HepG2 (cell line): Measurements from ENCODE around the gene RHOG. TPM values are rescaled to one million over a fixed set of nuclear protein-coding genes. Genes with fewer than 3 reads are reported as not detected.

Experiments used
- ATAC-seq: fragments of 200-7000 bp; cut with Tn5 transposase; 3 replicates; pipeline ENCODE4 v1.9.1; 2020; ENCODE audit warnings: mild to moderate bottlenecking, moderate library complexity
- BruUV-seq: library from RNA; stranded (reverse); fragments of 400-500 nt; replicated peaks from 2 replicates; lab custom pipeline; 2021; lab: Mats Ljungman, UMichigan
- CTCF ChIA-PET: fragments of 300-600 bp; formaldehyde crosslinking; extraction: SDS; loops from one replicate; lab custom pipeline; 2021; ENCODE audit warnings: low total read pairs, inconsistent platforms, low intra/inter-chr PET ratio; lab: Yijun Ruan, JAX
- POLR2A ChIA-PET: fragments of 350-600 bp; sonication (Branson Sonifier 250); formaldehyde crosslinking; loops from one replicate; lab custom pipeline; 2020; ENCODE audit warnings: antibody characterized with exemption, inconsistent platforms; lab: Yijun Ruan, JAX
- DNase-seq: peaks from one replicate; pipeline ENCODE4 v3.0.0-alpha.2; 2015; ENCODE audit warnings: low spot score
- FAIRE-seq: peaks from 3 replicates; lab custom pipeline; 2011; peaks lifted over from hg19 to GRCh38; lab: Jason Lieb, UNC
- H2AFZ ChIP-seq: one replicate; pipeline ENCODE4 v1.6.1; 2011; ENCODE audit warnings: low read length, inconsistent platforms
- H3K27ac ChIP-seq: fragments of 300-600 bp; 3 replicates; pipeline ENCODE4 v1.8.0; 2011; ENCODE audit warnings: mixed run types, mild to moderate bottlenecking, mixed read lengths, low read length, inconsistent platforms; ENCODE audit not compliant: insufficient read depth; ENCODE audit errors: extremely low read length
- H3K27me3 ChIP-seq, 2 experiments: fragments of 200-600 bp in 1 of 2; 2 replicates in 1 of 2; 3 replicates in 1 of 2; pipeline versions ENCODE4 v1.6.0 to v1.8.0; 2011; ENCODE audit warnings: low read length in 2 of 2, mild to moderate bottlenecking in 2 of 2, moderate library complexity in 2 of 2, inconsistent platforms in 1 of 2; ENCODE audit not compliant: insufficient read depth in 2 of 2, control insufficient read depth in 1 of 2
- H3K36me3 ChIP-seq, 2 experiments: fragments of 200-600 bp in 1 of 2; replicated peaks in 1 of 2; 2 replicates in 1 of 2; 3 replicates in 1 of 2; pipeline versions ENCODE4 v1.5.1 to v1.8.0; 2011; ENCODE audit warnings: low read length in 2 of 2, inconsistent platforms in 1 of 2; ENCODE audit not compliant: insufficient read depth in 2 of 2, control insufficient read depth in 1 of 2
- H3K4me1 ChIP-seq: 2 replicates; pipeline ENCODE4 v1.5.1; 2012; ENCODE audit warnings: low read length, inconsistent platforms; ENCODE audit not compliant: insufficient read depth
- H3K4me2 ChIP-seq: 2 replicates; pipeline ENCODE4 v1.6.0; 2011; ENCODE audit warnings: low read depth, low read length, inconsistent platforms
- H3K4me3 ChIP-seq, 3 experiments: fragments of 200-600 bp in 1 of 3; sonication (generic), shearing (Covaris generic) in 1 of 3; replicated peaks in 1 of 3; 2 replicates each; pipeline ENCODE4 v1.5.1; 2011 to 2016; ENCODE audit warnings: low read length in 3 of 3, inconsistent platforms in 2 of 3, low read depth in 2 of 3, mild to moderate bottlenecking in 2 of 3, control low read depth in 1 of 3, mixed read lengths in 1 of 3; ENCODE audit not compliant: insufficient read depth in 1 of 3
- H3K79me2 ChIP-seq: one replicate; pipeline ENCODE4 v1.6.1; 2011; ENCODE audit warnings: low read length, inconsistent platforms; ENCODE audit not compliant: insufficient read depth
- H3K9ac ChIP-seq: 2 replicates; pipeline ENCODE4 v1.6.0; 2011; ENCODE audit warnings: mild to moderate bottlenecking, low read depth, low read length, inconsistent platforms; ENCODE audit not compliant: insufficient read depth
- H3K9me3 ChIP-seq: 2 replicates; pipeline ENCODE4 v1.5.1; 2012; ENCODE audit warnings: mild to moderate bottlenecking, low read length
- H4K20me1 ChIP-seq: 2 replicates; pipeline ENCODE4 v1.6.0; 2011; ENCODE audit warnings: inconsistent platforms, mild to moderate bottlenecking, low read length, moderate library complexity; ENCODE audit not compliant: insufficient read depth
- ELF3 ChIP-seq: IDR thresholded peaks from 2 replicates; pipeline ENCODE4 v1.6.1; 2016; ENCODE audit warnings: missing genetic modification reagents, missing compliant biosample characterization
- FOSL2 ChIP-seq: sonication (generic); formaldehyde crosslinking; IDR thresholded peaks from 2 replicates; pipeline ENCODE4 v1.4.0; 2020; ENCODE audit warnings: missing genetic modification reagents
- FOXA3 ChIP-seq: IDR thresholded peaks from 2 replicates; pipeline ENCODE4 v1.6.1; 2016; ENCODE audit warnings: missing genetic modification reagents, missing compliant biosample characterization
- MBNL3 ChIP-seq: fragments of 250-450 bp; sonication (Bioruptor Pico); conservative IDR thresholded peaks from 2 replicates; pipeline ENCODE4 v1.8.0; 2022; ENCODE audit warnings: mild to moderate bottlenecking, inconsistent platforms
- MYC ChIP-seq: sonication (generic); formaldehyde crosslinking; IDR thresholded peaks from 2 replicates; pipeline ENCODE4 v1.9.0; 2021; ENCODE audit warnings: missing genetic modification reagents, borderline replicate concordance
- NFRKB ChIP-seq: fragments of 450-650 bp; IDR thresholded peaks from 2 replicates; pipeline ENCODE4 v1.6.1; 2017
- RARG ChIP-seq: sonication (generic); formaldehyde crosslinking; IDR thresholded peaks from 2 replicates; pipeline ENCODE4 v1.4.0; 2020; ENCODE audit warnings: low read depth, mild to moderate bottlenecking, missing genetic modification reagents
- SIX1 ChIP-seq: sonication (generic); formaldehyde crosslinking; IDR thresholded peaks from 2 replicates; pipeline ENCODE4 v1.4.0; 2020; ENCODE audit warnings: missing genetic modification reagents, borderline replicate concordance
- SMARCC2 ChIP-seq: fragments of 450-650 bp; IDR thresholded peaks from 2 replicates; pipeline ENCODE4 v1.6.1; 2017; ENCODE audit warnings: antibody characterized with exemption, mild to moderate bottlenecking
- ZFP62 ChIP-seq: sonication (generic); formaldehyde crosslinking; IDR thresholded peaks from 2 replicates; pipeline ENCODE4 v1.4.0; 2020; ENCODE audit warnings: missing genetic modification reagents
- ZFX ChIP-seq: sonication (generic); formaldehyde crosslinking; IDR thresholded peaks from 2 replicates; pipeline ENCODE4 v1.4.0; 2020; ENCODE audit warnings: mild to moderate bottlenecking, low read depth, missing genetic modification reagents, moderate library complexity
- ZNF292 ChIP-seq: sonication (generic); formaldehyde crosslinking; IDR thresholded peaks from 2 replicates; pipeline ENCODE4 v1.8.1; 2022; ENCODE audit warnings: mild to moderate bottlenecking, low read depth, missing genetic modification reagents, borderline replicate concordance
- ZNF781 ChIP-seq: sonication (generic); formaldehyde crosslinking; IDR thresholded peaks from 2 replicates; pipeline ENCODE4 v1.5.1; 2020; ENCODE audit warnings: borderline replicate concordance, mild to moderate bottlenecking, missing genetic modification reagents; ENCODE audit errors: not compliant biosample characterization
- WGBS: methylation state at CpG from one replicate; pipeline ENCODE4 v1.1.6; 2017; ENCODE audit warnings: low lambda C conversion rate; 5-methylcytosine and 5-hydroxymethylcytosine counted together
- in situ Hi-C: cut with HindIII; loops from 2 replicates; pipeline ENCODE4 v1.10.0; 2017; ENCODE audit warnings: low pct_unique_long_range_greater_than_20kb; ENCODE audit not compliant: extremely low pct_ligation_motif_present
- intact Hi-C: fragments of 100-400 bp; cut with micrococcal nuclease; formaldehyde crosslinking; loops from one replicate; pipeline ENCODE4 v1.10.0; 2022; ENCODE audit not compliant: unreplicated experiment
- polyA plus RNA-seq, 8 experiments: library from polyadenylated mRNA; depleted of rRNA in 3 of 8; stranded (reverse) in 7 of 8; unstranded in 1 of 8; fragments of >200 nt; fragmentation: Illumina TruSeq in 4 of 8; extraction: Trizol in 4 of 8; gene quantifications; 2 replicates each; pipeline versions ENCODE4 v1.2.1 to v1.2.3, GENCODE V29; 2011 to 2016; ENCODE audit warnings: low read depth in 4 of 8, missing spikeins in 1 of 8, mixed read lengths in 1 of 8; ENCODE audit not compliant: insufficient read depth in 1 of 8
- total RNA-seq, 5 experiments: library from RNA; depleted of rRNA; stranded (reverse); fragments of >200 nt; fragmentation: Illumina TruSeq; extraction: Trizol; gene quantifications; 2 replicates each; pipeline ENCODE4 v1.2.3, GENCODE V29; 2016; ENCODE audit warnings: low read depth in 1 of 5
- TF ChIP-seq, protein P1 (sequence below): sonication (generic); formaldehyde crosslinking; conservative IDR thresholded peaks from 2 replicates; pipeline ENCODE4 v1.8.0; 2022; ENCODE audit warnings: mild to moderate bottlenecking, moderate library complexity, missing genetic modification reagents
- TF ChIP-seq, protein P2 (sequence below): sonication (generic); formaldehyde crosslinking; IDR thresholded peaks from 2 replicates; pipeline ENCODE4 v1.8.0; 2023; ENCODE audit warnings: mild to moderate bottlenecking, missing genetic modification reagents
- TF ChIP-seq, protein P3 (sequence below): IDR thresholded peaks from 2 replicates; pipeline ENCODE4 v1.6.1; 2016; ENCODE audit warnings: missing compliant biosample characterization, missing genetic modification reagents, borderline replicate concordance
- TF ChIP-seq, protein P4 (sequence below): sonication (generic); formaldehyde crosslinking; IDR thresholded peaks from 2 replicates; pipeline ENCODE4 v1.5.0; 2020; ENCODE audit warnings: missing genetic modification reagents
- TF ChIP-seq, protein P5 (sequence below): sonication (generic); formaldehyde crosslinking; IDR thresholded peaks from 2 replicates; pipeline ENCODE4 v1.5.0; 2020; ENCODE audit warnings: missing genetic modification reagents

The RHOG gene
- total and polyA plus RNA-seq, 2 of the 13 experiments (the other 11 are each of a cell fraction or from before 2014, with no cell fraction given) = 7.7 to 23.4 TPM

DNA sequence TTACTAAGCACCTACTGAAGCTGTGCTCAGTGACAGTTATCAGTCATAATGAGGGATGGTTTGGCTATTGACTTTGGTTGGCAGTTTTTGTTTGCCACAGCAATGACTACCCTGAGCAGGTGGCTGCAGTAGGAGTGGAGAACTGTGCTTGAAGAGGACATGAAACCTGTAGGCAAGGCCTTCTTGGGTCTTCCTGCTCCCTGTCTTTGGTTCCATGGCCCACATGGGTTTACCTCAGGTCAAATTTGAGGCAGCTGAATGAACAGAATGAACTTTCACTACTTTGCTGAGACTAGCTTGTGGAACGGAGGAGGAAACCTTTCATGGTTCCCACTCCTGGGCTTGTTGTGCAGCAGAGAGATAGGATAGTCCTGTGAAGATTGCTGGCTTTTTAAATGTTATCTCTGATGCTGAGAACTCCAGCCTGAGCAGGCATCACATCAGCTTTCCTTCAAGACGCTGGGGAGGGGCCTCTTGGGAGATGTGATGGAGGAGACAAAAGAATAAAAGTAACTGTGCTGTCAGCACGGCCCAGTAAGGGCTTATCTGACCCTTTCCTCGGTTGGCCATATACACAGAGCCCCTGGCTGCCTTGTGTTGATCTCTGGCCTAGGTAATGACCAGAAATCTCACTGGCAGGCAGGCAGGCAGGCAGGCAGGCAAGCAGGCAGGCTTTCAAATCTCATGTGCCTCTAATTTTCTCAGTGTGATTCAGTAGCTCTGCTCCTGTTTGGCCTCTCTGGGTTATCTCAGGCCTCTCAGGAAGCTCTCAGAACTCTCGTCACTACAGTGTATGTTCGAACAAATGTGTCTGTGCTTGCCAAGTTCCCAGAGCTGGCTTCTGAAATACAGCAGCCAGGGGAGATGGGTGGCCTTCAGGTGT is 26.7 kb upstream of the RHOG start:
- H3K9ac ChIP-seq = peak overlapping the region; percentile 64
- DNase-seq (peak; percentile 28), ATAC-seq (peak; percentile 59), FAIRE-seq (no peak)
- H3K27ac ChIP-seq = peak overlapping the region; percentile 84
- peak overlapping the region; percentile 75 for H3K4me2 ChIP-seq
- 16% methylated on average over 6 of the region's 6 CpGs for WGBS
- peaks cover 67% of the 10 kb centered on the region for H3K4me1 ChIP-seq
- H3K27me3 ChIP-seq = no peaks in the 10 kb centered on the region; a peak in 1 of 5 replicates
- ChIA-PET CTCF (no interaction called here), POLR2A (interaction anchor here (0.8 to 5.3 kb wide), 6 partner anchors 9 to 38 kb away, joined by 3 to 44 read pairs (median 4); partner anchors contain the start of genes RHOG and STIM1)
- no peaks in the 10 kb centered on the region for H3K9me3 ChIP-seq
- H4K20me1 ChIP-seq = no peaks in the 10 kb centered on the region
- TSS peak; percentile 53 for BruUV-seq
- no peak overlapping the region for H2AFZ ChIP-seq
- in situ Hi-C loops (no loop called here), intact Hi-C loops (no loop called here)
- peak overlapping the region; percentile 15 to 33 (median 19) for H3K4me3 ChIP-seq
- peaks cover 75% of the 10 kb centered on the region for H3K79me2 ChIP-seq
- 0 out of 5 replicates have a peak, but pooled peaks cover 0 to 1% of the 10 kb centered on the region in 2 experiments for H3K36me3 ChIP-seq
- no peak for TF ChIP-seq SMARCC2
- TF ChIP-seq ZFP62 (CRISPR knock-in tag) = no peak
- TF ChIP-seq, protein P1, sequence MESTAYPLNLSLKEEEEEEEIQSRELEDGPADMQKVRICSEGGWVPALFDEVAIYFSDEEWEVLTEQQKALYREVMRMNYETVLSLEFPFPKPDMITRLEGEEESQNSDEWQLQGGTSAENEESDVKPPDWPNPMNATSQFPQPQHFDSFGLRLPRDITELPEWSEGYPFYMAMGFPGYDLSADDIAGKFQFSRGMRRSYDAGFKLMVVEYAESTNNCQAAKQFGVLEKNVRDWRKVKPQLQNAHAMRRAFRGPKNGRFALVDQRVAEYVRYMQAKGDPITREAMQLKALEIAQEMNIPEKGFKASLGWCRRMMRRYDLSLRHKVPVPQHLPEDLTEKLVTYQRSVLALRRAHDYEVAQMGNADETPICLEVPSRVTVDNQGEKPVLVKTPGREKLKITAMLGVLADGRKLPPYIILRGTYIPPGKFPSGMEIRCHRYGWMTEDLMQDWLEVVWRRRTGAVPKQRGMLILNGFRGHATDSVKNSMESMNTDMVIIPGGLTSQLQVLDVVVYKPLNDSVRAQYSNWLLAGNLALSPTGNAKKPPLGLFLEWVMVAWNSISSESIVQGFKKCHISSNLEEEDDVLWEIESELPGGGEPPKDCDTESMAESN (CRISPR knock-in tag) = no peak
- no peak for TF ChIP-seq NFRKB
- TF ChIP-seq SIX1 (CRISPR knock-in tag) = no peak
- no peak for TF ChIP-seq ELF3
- TF ChIP-seq FOXA3 = 0 out of 2 replicates have a peak, but pooled peaks have one; percentile 4
- TF ChIP-seq ZFX (CRISPR knock-in tag) = peak; percentile 43
- no peak for TF ChIP-seq MBNL3 (CRISPR knock-in tag)
- TF ChIP-seq, protein P2, sequence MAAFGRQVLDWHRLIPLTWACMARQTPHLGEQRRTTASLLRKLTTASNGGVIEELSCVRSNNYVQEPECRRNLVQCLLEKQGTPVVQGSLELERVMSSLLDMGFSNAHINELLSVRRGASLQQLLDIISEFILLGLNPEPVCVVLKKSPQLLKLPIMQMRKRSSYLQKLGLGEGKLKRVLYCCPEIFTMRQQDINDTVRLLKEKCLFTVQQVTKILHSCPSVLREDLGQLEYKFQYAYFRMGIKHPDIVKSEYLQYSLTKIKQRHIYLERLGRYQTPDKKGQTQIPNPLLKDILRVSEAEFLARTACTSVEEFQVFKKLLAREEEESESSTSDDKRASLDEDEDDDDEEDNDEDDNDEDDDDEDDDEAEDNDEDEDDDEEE = no peak
- TF ChIP-seq MYC (CRISPR knock-in tag) = 0 out of 2 replicates have a peak, but pooled peaks have one; percentile 15
- TF ChIP-seq, protein P3, sequence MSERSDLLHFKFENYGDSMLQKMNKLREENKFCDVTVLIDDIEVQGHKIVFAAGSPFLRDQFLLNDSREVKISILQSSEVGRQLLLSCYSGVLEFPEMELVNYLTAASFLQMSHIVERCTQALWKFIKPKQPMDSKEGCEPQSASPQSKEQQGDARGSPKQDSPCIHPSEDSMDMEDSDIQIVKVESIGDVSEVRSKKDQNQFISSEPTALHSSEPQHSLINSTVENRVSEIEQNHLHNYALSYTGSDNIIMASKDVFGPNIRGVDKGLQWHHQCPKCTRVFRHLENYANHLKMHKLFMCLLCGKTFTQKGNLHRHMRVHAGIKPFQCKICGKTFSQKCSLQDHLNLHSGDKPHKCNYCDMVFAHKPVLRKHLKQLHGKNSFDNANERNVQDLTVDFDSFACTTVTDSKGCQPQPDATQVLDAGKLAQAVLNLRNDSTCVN = no peak
- no peak for TF ChIP-seq ZNF781
- TF ChIP-seq ZNF292 (CRISPR knock-in tag) = peak; percentile 85; the same call in 1 of the 2 replicates
- TF ChIP-seq RARG (CRISPR knock-in tag) = no peak
- TF ChIP-seq FOSL2 (CRISPR knock-in tag) = no peak
- TF ChIP-seq, protein P4, sequence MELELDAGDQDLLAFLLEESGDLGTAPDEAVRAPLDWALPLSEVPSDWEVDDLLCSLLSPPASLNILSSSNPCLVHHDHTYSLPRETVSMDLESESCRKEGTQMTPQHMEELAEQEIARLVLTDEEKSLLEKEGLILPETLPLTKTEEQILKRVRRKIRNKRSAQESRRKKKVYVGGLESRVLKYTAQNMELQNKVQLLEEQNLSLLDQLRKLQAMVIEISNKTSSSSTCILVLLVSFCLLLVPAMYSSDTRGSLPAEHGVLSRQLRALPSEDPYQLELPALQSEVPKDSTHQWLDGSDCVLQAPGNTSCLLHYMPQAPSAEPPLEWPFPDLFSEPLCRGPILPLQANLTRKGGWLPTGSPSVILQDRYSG (CRISPR knock-in tag) = no peak
- TF ChIP-seq, protein P5, sequence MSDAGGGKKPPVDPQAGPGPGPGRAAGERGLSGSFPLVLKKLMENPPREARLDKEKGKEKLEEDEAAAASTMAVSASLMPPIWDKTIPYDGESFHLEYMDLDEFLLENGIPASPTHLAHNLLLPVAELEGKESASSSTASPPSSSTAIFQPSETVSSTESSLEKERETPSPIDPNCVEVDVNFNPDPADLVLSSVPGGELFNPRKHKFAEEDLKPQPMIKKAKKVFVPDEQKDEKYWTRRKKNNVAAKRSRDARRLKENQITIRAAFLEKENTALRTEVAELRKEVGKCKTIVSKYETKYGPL (CRISPR knock-in tag) = no peak
